ENCODE measurements around the gene FKBP1A.

DNA sequence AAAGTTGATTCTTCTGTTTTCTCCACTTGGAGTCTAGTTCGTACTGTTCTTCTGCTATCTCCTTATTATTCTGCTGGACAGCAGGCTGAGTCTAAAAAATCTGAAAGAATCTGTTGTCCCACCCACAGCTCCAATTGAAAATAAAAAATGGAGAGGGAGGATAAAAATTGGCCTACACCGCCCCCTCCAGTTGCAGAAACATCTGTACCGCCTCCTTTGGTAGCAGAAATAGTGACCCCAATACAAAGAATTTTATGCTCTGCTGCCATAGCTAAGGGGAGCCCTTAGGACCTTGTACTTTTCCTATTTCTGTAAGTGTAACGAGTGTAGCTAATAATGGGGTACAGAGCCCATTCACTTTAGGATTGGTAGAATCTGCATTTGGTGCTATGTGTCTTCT, 4.9 kb upstream of the FKBP1A start:
- TF ChIP-seq, protein P1, sequence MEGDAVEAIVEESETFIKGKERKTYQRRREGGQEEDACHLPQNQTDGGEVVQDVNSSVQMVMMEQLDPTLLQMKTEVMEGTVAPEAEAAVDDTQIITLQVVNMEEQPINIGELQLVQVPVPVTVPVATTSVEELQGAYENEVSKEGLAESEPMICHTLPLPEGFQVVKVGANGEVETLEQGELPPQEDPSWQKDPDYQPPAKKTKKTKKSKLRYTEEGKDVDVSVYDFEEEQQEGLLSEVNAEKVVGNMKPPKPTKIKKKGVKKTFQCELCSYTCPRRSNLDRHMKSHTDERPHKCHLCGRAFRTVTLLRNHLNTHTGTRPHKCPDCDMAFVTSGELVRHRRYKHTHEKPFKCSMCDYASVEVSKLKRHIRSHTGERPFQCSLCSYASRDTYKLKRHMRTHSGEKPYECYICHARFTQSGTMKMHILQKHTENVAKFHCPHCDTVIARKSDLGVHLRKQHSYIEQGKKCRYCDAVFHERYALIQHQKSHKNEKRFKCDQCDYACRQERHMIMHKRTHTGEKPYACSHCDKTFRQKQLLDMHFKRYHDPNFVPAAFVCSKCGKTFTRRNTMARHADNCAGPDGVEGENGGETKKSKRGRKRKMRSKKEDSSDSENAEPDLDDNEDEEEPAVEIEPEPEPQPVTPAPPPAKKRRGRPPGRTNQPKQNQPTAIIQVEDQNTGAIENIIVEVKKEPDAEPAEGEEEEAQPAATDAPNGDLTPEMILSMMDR (IDR thresholded peaks at IDR 0.05), result no peak
- TF ChIP-seq POLR2AphosphoS5 (IDR thresholded peaks at IDR 0.05), result no peak

Measured in sigmoid colon (tissue), 4 donors.